Lower lobe of right lung (tissue), 2 donors: ENCODE results near the gene VPS8. TPM values are rescaled to one million over a fixed set of nuclear protein-coding genes. Genes with fewer than 3 reads are reported as not detected.

Source experiments
- ATAC-seq, 2 donors: fragments of 200-7000 bp; cut with Tn5 transposase; one replicate each; pipeline ENCODE4 v1.9.1; 2020 to 2022; ENCODE audit warnings: mild to moderate bottlenecking in 2 of 2, moderate library complexity in 2 of 2
- DNase-seq: peaks from one replicate; pipeline ENCODE4 v3.0.0-alpha.2; 2020
- H3K27ac ChIP-seq: fragments of 200-600 bp; one replicate; pipeline ENCODE4 v1.8.0; 2022
- H3K27me3 ChIP-seq: fragments of 200-600 bp; one replicate; pipeline ENCODE4 v1.8.0; 2022; ENCODE audit warnings: low read depth
- H3K36me3 ChIP-seq: fragments of 200-600 bp; one replicate; pipeline ENCODE4 v1.8.0; 2022; ENCODE audit warnings: mild to moderate bottlenecking
- H3K4me1 ChIP-seq: fragments of 200-600 bp; one replicate; pipeline ENCODE4 v1.8.0; 2022
- H3K4me3 ChIP-seq: fragments of 200-600 bp; one replicate; pipeline ENCODE4 v1.8.0; 2022; ENCODE audit warnings: mild to moderate bottlenecking
- H3K9me3 ChIP-seq: fragments of 200-600 bp; one replicate; pipeline ENCODE4 v1.8.0; 2022
- CTCF ChIP-seq: fragments of 200-600 bp; IDR thresholded peaks from one replicate; pipeline ENCODE4 v1.8.0; 2022; ENCODE audit warnings: antibody characterized with exemption, mild to moderate bottlenecking
- intact Hi-C: fragments of 100-400 bp; cut with DNase I; formaldehyde crosslinking; loops from one replicate; pipeline ENCODE4 v1.11.0; 2022
- total RNA-seq: library from RNA; stranded (reverse); fragmentation: NEBNext Ultra II Directional; extraction: Animal tissue kit (Norgen Biotek cat#: 25700); gene quantifications from one replicate; pipeline ENCODE4 v1.2.1, GENCODE V29; 2021
- donor health status: DM: no; HTN: yes; CAD: no; lungs with severe emphysema.

VPS8 gene
- total RNA-seq, 1 donor from 2014 or later, result 84.7 TPM

GRCh38 chr3:185087419-185087818 is 275.5 kb downstream of the VPS8 start:
- Histone ChIP-seq H3K9me3 (no peaks in the 10 kb centered on the region), H3K4me1 (no peaks in the 10 kb centered on the region), H3K4me3 (no peak overlapping the region), H3K27ac (no peak overlapping the region), H3K27me3 (no peaks in the 10 kb centered on the region), H3K36me3 (no peaks in the 10 kb centered on the region)
- no peak for TF ChIP-seq CTCF
- intact Hi-C loops, result no loop called here
- no peak for ATAC-seq
- DNase-seq, result no peak

GRCh38 chr3:185089343-185089742 is 277.4 kb downstream of the VPS8 start:
- H3K27ac ChIP-seq, result no peak overlapping the region
- TF ChIP-seq CTCF, result no peak
- H3K4me3 ChIP-seq, result no peak overlapping the region
- H3K36me3 ChIP-seq, result no peaks in the 10 kb centered on the region
- DNase-seq (no peak), ATAC-seq (no peak)
- intact Hi-C loops, result no loop called here
- H3K27me3 ChIP-seq, result no peaks in the 10 kb centered on the region
- no peaks in the 10 kb centered on the region for H3K9me3 ChIP-seq
- H3K4me1 ChIP-seq, result no peaks in the 10 kb centered on the region

GRCh38 chr3:185089751-185090150 is 277.8 kb downstream of the VPS8 start:
- intact Hi-C loops, result no loop called here
- ATAC-seq, result no peak
- TF ChIP-seq CTCF, result no peak
- H3K4me1 ChIP-seq, result no peaks in the 10 kb centered on the region
- no peak overlapping the region for H3K4me3 ChIP-seq
- no peak for DNase-seq
- no peaks in the 10 kb centered on the region for H3K36me3 ChIP-seq
- no peak overlapping the region for H3K27ac ChIP-seq
- no peaks in the 10 kb centered on the region for H3K27me3 ChIP-seq
- no peaks in the 10 kb centered on the region for H3K9me3 ChIP-seq

- no peak overlapping the region for H3K27ac ChIP-seq
- DNase-seq (no peak), ATAC-seq (no peak)
- H3K9me3 ChIP-seq, result no peaks in the 10 kb centered on the region
- H3K27me3 ChIP-seq, result no peaks in the 10 kb centered on the region
- H3K4me1 ChIP-seq, result no peaks in the 10 kb centered on the region
- intact Hi-C loops, result no loop called here
- no peaks in the 10 kb centered on the region for H3K36me3 ChIP-seq
- TF ChIP-seq CTCF, result no peak
- H3K4me3 ChIP-seq, result no peak overlapping the region
Measured at GRCh38 chr3:185090811-185091210, 278.8 kb downstream of the VPS8 start.

GRCh38 chr3:185093116-185093515 is 281.1 kb downstream of the VPS8 start:
- Histone ChIP-seq H3K4me1 (no peaks in the 10 kb centered on the region), H3K27ac (no peak overlapping the region), H3K36me3 (no peaks in the 10 kb centered on the region), H3K9me3 (no peaks in the 10 kb centered on the region), H3K27me3 (no peaks in the 10 kb centered on the region), H3K4me3 (no peak overlapping the region)
- no peak for DNase-seq
- ATAC-seq, result no peak
- intact Hi-C loops, result no loop called here
- no peak for TF ChIP-seq CTCF

GRCh38 chr3:185094697-185095096 is 282.7 kb downstream of the VPS8 start:
- H3K4me1 ChIP-seq, result no peaks in the 10 kb centered on the region
- no peaks in the 10 kb centered on the region for H3K36me3 ChIP-seq
- no peaks in the 10 kb centered on the region for H3K9me3 ChIP-seq
- no peak for DNase-seq
- intact Hi-C loops, result no loop called here
- no peak for TF ChIP-seq CTCF
- H3K27me3 ChIP-seq, result no peaks in the 10 kb centered on the region
- no peak for ATAC-seq
- H3K4me3 ChIP-seq, result no peak overlapping the region
- H3K27ac ChIP-seq, result no peak overlapping the region
